Kidney glomerular epithelial cell (primary cell): ENCODE results near the gene COL9A1.
"Not testable (repeated sequence)": the region's sequence is repeated elsewhere in the genome, so short reads cannot be mapped to it uniquely, and the experiment has no call there.

ENCODE experiments used
- DNase-seq: peaks from one replicate; lab custom pipeline; 2025; lab: John Stamatoyannopoulos, UW

Gene COL9A1

GRCh38 chr6:70303034-70303525, at the start of gene COL9A1:
Gene COL9A1, minus strand, starts transcription at chr6:70303084. Its CDS starts 160 bp downstream, at chr6:70302924.
- DNase-seq, result no peak

GRCh38 chr6:70351461-70351860, 48.6 kb upstream of the COL9A1 start:
- no peak for DNase-seq

- DNase-seq, result no peak
These were observed 42.7 kb upstream of the COL9A1 start for GRCh38 chr6:70345619-70346018.

GRCh38 chr6:70343313-70343712, 40.4 kb upstream of the COL9A1 start:
- no peak for DNase-seq

GRCh38 chr6:70339810-70340209, 36.9 kb upstream of the COL9A1 start:
- not testable (repeated sequence) for DNase-seq

GRCh38 chr6:70338775-70339174, 35.9 kb upstream of the COL9A1 start:
- DNase-seq, result no peak

- no peak for DNase-seq
These were observed 34.8 kb upstream of the COL9A1 start for GRCh38 chr6:70337743-70338105.

- DNase-seq, result no peak
These were observed 34.3 kb upstream of the COL9A1 start for GRCh38 chr6:70336996-70337742.

GRCh38 chr6:70327036-70327435, 24.2 kb upstream of the COL9A1 start:
- no peak for DNase-seq

- no peak for DNase-seq
These were observed 22.1 kb upstream of the COL9A1 start for GRCh38 chr6:70325009-70325408.

- DNase-seq, result not testable (repeated sequence)
These were observed 14.9 kb upstream of the COL9A1 start for GRCh38 chr6:70317799-70318198.

GRCh38 chr6:70315079-70315751, 12.3 kb upstream of the COL9A1 start:
- no peak for DNase-seq

- DNase-seq, result no peak
These were observed 11.4 kb upstream of the COL9A1 start for GRCh38 chr6:70314296-70314695.

- DNase-seq, result peak; percentile 97
These were observed 9.4 kb upstream of the COL9A1 start for GRCh38 chr6:70312165-70312745.

GRCh38 chr6:70310063-70310694, 7.3 kb upstream of the COL9A1 start:
- peak; percentile 34 for DNase-seq

GRCh38 chr6:70309243-70309642, 6.4 kb upstream of the COL9A1 start:
- no peak for DNase-seq

- DNase-seq, result not testable (repeated sequence)
These were observed 5.3 kb upstream of the COL9A1 start for GRCh38 chr6:70308142-70308541.

- no peak for DNase-seq
These were observed 4.1 kb upstream of the COL9A1 start for GRCh38 chr6:70307008-70307407.

- DNase-seq, result no peak
These were observed 1.7 kb upstream of the COL9A1 start for GRCh38 chr6:70304616-70305015.

- no peak for DNase-seq
These were observed 3.4 kb downstream of the COL9A1 start for GRCh38 chr6:70299456-70299855.

GRCh38 chr6:70298068-70298467, 4.8 kb downstream of the COL9A1 start:
- DNase-seq, result no peak

GRCh38 chr6:70292193-70292592, 10.7 kb downstream of the COL9A1 start:
- no peak for DNase-seq

GRCh38 chr6:70289299-70289698, 13.6 kb downstream of the COL9A1 start:
- DNase-seq, result no peak
